SKM-1 treated with dmso at 0.1 percent for 144 hours (cell line): Measurements from ENCODE around the gene SHFL.

Source experiments
- DNase-seq: peaks from one replicate; lab custom pipeline; 2025; ENCODE audit not compliant: unreplicated experiment; lab: John Stamatoyannopoulos, UW

SHFL gene

DNA sequence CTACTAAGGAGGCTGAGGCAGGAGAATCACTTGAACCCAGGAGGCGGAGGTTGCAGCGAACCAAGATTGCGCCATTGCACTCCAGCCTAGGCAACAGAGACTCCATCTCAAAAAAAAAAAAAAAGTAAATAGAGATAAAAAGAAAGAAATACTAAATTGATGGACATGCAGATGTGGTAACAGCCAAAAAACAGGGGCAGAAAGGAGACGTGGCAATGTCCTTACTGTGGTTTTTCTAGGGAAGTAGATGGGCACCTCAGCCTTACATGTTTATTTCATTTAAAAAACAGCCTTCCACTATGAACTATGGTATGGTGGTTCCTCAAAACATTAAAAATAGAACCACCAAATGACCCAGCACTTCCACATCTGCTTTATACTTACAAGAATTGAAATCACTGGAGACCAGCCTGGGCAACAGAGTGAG lies 40.1 kb downstream of the SHFL start:
- DNase-seq: peak; percentile 74

DNA sequence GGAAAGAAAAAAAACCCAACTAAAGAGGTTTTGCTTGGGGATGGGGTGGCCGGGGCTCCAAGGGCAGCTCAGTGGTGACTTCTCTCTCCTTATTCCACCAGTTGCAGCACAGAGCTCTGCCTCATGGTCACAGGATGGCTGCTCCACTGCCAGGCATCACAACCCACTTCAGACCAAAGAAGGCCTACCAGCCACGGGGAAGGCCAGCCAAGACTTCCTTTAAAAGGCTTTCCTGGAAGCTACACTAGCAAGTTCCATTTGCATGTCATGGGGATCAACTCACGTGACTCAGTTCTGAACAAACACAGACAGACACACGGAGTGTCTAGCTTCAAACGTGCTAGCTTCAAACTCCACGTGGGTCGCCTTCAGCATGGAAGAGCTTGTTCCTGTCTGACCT lies 46.8 kb downstream of the SHFL start:
- DNase-seq: no peak

DNA sequence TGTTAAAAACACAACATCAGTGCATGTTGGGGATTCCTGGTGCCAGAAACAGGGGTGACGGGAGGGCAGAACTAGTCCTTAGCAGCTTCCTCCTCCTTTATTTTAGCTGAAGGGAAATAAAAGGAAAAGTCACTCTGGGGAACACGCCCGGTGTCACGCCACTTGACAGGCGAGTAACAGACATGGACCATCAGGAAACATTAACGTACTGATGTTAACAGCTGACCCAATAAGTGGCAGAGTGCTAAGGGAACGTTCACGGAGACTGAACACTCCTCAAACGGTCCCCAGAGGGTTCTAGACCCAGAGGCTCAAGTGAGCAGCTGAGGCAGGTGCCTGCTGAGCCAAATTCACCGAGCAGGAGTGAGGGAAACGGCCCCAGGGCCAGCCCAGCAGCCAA lies 47.5 kb downstream of the SHFL start:
- no peak for DNase-seq

DNA sequence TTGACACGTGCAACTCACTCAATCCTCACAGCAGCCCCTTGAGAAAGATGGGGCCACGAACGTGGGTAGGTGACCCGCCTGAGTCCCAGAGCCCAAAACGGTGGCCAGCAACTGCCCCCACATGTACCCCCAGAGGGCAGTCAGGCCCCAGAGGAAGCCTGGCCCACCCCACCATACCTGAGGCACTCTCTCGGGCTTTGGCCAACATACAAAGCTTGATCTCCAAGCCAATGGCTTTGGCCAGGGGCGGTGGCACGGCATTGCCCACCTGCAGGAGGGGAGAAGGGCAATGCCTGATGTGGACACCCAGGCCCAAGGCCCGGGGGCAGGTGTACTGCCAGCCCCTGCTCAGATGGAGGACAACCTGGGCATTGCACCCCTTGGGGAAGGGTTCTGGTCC lies 47.9 kb downstream of the SHFL start:
- DNase-seq: no peak

DNA sequence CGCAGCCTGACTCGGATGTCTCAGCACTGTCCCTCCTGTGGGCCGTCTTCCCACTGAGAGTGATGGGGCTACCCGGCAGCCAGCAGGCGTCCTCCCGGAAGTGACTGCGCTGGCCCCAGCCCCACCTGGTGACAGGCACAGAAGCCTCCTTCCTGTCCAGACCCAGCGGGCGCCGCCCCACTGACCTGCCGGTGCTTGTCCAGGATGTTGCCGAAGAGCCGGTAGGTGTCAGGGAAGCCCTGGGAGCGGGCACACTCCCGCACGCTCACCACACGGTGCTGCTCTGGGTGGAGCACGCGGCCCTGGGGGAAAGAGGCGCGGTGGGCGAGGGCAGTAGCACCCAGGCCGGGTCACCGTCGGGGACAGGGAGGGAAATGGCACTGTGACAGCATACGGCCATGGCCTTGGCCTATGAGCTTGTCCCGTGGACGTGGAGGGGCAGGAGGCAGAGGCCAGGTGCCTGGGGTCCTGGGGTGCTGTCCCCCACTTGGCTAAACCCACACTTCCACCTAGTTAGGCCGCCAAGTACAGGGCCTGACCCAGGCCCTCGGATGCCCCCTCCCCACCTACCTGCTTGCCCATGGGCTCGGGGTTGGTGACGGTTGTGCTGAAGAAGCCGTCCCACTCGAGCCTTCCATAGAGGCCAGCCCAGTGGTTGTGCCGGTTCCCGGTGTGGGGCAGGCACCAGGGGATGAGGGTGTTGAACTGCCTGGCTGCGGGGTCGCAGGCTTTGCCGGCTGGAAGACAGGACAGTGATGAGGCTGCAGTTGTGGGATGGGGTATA lies 49.6 kb downstream of the SHFL start:
- no peak for DNase-seq

DNA sequence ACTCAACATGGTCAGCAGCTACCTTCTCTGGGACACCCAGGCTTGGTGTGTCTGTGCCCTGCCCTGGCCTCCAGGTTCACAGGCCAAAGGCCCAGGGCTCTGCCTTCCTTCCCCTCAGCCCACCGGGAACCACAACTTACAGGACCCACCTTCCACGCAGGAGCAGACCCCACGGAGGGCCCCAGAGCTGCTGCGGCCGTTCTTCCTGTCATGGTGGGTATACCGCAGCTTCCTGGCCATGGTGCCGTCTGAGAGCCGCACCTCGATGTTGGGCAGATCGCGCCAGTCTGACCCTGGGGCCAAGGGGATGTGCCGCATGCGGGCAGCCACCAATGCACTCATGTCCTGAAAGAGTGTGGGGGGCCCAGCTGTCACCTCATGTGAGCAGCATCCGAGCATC lies 50.8 kb downstream of the SHFL start:
- no peak for DNase-seq

DNA sequence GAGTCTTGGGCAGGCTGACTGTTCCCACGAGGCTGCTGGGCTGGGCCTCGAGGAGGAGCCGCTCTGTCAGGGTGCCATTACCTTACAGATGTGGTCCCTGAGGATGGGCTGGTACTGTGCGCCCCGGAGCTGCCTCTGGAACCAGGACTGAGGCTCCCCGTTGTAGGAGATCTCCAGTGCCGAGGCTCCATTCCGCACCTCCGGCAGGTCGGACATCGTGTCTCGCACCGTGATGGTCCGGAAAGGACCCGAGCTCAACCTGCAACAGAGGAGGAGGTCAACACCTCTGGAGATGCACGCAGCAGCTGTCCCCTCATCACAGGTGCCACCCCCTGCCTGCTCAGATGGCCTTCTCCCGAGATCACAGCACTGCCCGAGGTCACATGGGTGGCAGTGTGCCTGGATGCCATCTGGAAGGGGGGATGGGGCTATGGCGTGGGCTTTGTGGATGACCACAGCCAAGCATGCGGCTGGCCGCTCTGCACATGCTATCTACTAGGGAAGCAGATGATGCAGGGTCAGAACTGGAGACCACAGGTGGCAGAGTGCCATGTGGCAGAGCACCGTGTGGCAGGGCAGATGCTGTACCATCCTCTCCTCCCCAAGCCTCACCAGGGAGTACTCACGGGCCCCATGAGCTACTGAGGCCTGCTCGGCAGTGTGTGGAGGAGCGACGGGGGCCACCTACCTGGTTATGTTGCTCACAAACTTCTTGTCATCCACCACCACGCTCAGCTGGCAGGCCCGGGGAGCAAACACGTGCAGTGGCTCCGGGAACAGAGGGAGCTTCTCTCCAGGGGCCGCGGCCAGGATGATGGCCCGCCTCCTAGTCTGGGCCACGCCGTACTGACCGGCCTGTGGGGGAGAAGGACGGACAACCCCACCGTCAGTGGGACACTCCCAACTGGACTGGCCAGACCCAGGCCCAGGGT lies 51.9 kb downstream of the SHFL start:
- no peak for DNase-seq

DNA sequence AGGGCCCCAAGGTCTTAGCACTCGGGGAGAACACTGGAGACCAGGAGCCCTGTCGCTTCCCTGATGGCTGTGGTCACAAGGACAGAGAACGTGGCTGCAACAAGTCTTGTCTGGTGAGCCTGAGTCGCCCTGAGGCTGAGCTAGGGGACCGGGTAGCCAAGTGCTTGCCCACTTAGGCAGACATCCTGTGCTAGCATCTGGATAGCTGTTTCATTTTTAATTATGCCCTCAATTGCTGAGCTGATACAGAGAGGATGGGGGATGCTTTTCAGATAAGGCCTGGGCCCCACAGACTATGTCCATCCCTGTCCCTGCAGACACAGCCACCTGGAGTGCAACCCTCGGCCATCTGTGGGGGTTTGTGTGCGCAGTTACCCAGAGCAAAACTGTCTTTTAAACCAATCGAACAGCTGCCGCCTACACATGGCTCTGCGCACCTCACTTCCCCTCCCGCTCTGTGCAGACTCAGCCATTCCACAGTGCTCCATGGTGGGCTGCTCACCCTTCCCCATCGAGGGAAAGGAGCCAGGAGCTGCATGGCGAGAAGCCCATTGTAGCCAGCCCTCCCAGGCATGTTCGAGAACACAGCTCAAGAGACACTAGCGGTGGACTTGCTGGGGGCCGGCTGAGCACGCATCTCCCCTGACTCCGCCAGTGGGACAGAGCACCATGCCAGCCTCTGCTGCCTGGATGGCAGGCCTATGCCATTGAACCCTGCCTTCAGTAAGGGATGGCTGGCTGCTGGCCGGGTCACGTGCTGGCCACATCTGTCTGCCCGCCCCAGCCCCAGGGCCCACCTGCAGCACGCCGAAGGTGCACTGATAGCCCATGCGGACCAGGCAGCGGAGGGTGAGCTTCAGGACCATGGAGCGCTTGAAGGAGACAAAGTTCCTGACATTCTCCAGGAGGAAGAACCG lies 53.0 kb downstream of the SHFL start:
- DNase-seq: no peak

DNA sequence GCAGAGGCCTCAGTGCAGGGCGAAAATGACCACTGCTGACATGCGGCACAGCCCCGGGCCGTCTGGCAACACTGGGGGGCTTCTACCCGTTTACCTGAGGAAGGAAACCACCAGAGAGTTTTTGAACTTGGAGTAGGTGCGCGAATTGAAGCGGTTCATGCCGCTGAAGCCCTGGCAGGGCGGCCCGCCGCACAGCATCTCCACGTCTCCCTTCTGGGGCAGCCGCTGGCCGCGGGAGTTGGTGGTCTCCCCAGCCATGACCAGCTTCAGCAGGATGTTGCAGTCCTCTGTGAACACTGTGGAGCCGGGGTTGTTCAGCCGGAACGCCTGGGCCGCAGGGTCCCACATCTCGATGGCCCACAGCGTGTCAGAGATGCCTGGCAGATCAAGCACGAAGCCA lies 53.8 kb downstream of the SHFL start:
- no peak for DNase-seq

DNA sequence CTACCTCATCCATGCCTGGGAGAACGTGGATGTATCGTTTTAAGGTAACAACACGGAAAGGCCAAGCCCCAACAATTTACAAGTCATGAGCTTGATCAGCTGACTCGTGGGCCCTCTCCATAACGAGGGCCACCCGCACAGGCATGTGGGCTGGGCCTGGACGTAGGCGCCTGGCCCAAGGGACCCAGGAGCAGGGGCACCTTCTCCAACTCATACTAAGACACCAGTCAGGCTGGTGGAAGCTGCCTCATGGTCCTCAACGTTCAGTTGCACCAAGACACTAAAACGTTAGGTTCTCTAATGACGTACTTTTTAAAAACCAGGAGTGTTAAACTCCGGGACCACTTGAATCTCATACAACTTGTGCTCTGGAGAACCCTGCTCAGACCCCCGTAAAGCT lies 55.4 kb downstream of the SHFL start:
- DNase-seq: no peak

DNA sequence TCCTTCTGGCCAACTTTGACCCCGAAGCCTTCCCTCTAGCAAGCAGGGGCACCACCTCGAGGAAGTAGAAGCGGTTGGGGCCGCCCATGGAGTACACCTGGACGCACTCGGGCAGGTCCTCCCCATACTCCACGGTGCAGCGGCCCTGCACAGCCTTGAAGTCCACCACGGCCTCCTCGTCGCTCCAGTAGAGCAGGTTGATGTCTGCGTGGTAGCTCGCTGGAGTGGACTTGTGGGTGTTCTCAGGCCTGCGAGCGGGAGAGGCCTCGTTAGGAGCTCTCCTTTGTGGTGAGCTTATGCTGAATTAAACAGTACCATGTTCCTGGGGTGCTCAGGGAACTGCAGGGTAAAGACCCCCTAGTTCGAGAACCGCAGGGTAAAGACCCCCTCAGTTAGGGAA lies 55.9 kb downstream of the SHFL start:
- no peak for DNase-seq
